Tibial artery (tissue), 4 donors: ENCODE measurements around the gene CSH2.
"Not testable (repeated sequence)": the region's sequence is repeated elsewhere in the genome, so short reads cannot be mapped to it uniquely, and the experiment has no call there.

Experiments used
- DNase-seq, 2 donors: peaks; one replicate each; pipeline ENCODE4 v3.0.0-alpha.2; 2019
- H3K27ac ChIP-seq, 2 donors: fragments of 200-600 bp; sonication (generic) in 1 of 2; 1 replicate in 1 of 2; 2 replicates in 1 of 2; pipeline ENCODE4 v1.5.1; 2018 to 2019; ENCODE audit warnings: mild to moderate bottlenecking in 1 of 2
- H3K27me3 ChIP-seq, 2 donors: fragments of 200-600 bp; sonication (generic) in 1 of 2; one replicate each; pipeline versions ENCODE4 v1.5.1 to v1.6.0; 2016 to 2019
- H3K36me3 ChIP-seq, 3 donors: fragments of 200-600 bp; sonication (generic) in 2 of 3; one replicate each; pipeline ENCODE4 v1.5.1; 2016 to 2019; ENCODE audit warnings: mild to moderate bottlenecking in 2 of 3
- H3K4me1 ChIP-seq, 4 donors: fragments of 200-600 bp; sonication (generic) in 2 of 4; 1 replicate in 3 of 4; 2 replicates in 1 of 4; pipeline ENCODE4 v1.5.1; 2016 to 2019
- H3K4me3 ChIP-seq, 2 donors: fragments of 200-600 bp; sonication (generic) in 1 of 2; 1 replicate in 1 of 2; 2 replicates in 1 of 2; pipeline ENCODE4 v1.5.1; 2018 to 2019; ENCODE audit warnings: mild to moderate bottlenecking in 2 of 2
- H3K9me3 ChIP-seq, 3 donors: fragments of 200-600 bp; sonication (generic) in 1 of 3; one replicate each; pipeline ENCODE4 v1.5.1; 2016 to 2019
- intact Hi-C: fragments of 100-400 bp; cut with DNase I; formaldehyde crosslinking; loops from one replicate; pipeline ENCODE4 v1.15.0; 2023; ENCODE audit warnings: low total_unique reads
- TF ChIP-seq, protein P1 (sequence below), 2 experiments: fragments of 200-600 bp in 1 of 2; fragments of 450-650 bp in 1 of 2; IDR thresholded peaks; one replicate each; pipeline ENCODE4 v1.5.1; 2017 to 2019; ENCODE audit warnings: antibody characterized with exemption in 2 of 2, mild to moderate bottlenecking in 1 of 2, moderate library complexity in 1 of 2

The CSH2 gene

DNA sequence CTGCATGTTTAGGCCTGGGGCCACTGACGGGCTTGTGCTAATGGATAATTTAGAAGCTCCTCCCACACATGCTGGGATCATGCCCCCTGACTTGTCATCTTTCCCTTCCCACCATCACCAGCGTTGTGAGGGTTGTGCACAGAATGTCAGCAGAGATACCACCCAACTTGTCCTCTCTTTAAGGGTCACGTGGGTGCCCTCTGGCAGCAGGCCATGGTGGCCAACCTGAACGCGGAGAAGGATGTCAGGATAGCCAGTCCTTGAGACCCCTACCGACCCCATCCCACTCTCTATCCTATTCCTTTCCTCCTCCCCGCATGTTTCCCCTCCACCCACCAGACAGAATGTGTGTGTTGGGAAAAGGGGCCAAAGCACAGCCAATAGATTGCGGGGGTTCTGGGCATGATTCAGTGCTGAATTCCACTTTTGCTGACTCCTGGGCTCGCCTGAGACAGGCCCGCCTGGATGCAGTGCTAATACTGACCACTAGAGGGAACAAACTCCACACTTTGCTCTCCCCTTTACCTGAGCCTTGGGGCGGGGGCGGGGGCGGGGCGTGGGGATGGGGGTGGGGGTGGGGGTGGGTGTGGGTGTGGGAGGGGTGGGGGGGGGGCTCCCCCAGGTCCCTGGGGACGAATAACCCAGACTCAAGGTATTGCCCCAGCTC is 8.6 kb upstream of the CSH2 start, which contains the start of gene GH2:
Gene GH2 (minus strand): TSS at position 10 of the 667 bp plus-strand sequence. CDS start 143 bp downstream, outside the sequence.
- intact Hi-C loops = no loop called here
- Histone ChIP-seq H3K36me3 (no peaks in the 10 kb centered on the region), H3K27me3 (peaks cover 0 to 19% of the 10 kb centered on the region in 2 donors), H3K4me3 (no peak within 1 kb of the TSS), H3K9me3 (no peaks in the 10 kb centered on the region), H3K27ac (no peak within 1 kb of the TSS), H3K4me1 (no peaks in the 10 kb centered on the region)
- no peak for DNase-seq
- TF ChIP-seq, protein P1, sequence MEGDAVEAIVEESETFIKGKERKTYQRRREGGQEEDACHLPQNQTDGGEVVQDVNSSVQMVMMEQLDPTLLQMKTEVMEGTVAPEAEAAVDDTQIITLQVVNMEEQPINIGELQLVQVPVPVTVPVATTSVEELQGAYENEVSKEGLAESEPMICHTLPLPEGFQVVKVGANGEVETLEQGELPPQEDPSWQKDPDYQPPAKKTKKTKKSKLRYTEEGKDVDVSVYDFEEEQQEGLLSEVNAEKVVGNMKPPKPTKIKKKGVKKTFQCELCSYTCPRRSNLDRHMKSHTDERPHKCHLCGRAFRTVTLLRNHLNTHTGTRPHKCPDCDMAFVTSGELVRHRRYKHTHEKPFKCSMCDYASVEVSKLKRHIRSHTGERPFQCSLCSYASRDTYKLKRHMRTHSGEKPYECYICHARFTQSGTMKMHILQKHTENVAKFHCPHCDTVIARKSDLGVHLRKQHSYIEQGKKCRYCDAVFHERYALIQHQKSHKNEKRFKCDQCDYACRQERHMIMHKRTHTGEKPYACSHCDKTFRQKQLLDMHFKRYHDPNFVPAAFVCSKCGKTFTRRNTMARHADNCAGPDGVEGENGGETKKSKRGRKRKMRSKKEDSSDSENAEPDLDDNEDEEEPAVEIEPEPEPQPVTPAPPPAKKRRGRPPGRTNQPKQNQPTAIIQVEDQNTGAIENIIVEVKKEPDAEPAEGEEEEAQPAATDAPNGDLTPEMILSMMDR (IDR thresholded peaks at IDR 0.05) = peak; percentile 32 to 50

DNA sequence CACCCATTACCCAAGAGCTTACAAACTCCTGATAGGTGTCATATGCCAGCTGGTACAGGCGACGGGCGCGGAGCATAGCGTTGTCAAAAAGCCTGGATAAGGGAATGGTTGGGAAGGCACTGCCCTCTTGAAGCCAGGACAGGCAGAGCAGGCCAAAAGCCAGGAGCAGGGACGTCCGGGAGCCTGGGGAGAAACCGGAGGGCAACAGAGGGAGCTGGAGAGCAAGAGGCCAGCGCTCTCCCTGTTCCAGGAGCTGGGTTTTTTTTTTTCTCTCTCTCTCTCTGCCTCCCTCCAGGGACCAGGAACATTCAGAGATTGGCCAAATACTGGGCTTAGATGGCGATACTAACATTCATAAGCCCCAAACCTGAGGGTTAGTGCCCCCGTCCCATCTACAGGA is 7.9 kb upstream of the CSH2 start:
- intact Hi-C loops, H3K4me3 ChIP-seq, H3K9me3 ChIP-seq, H3K4me1 ChIP-seq, H3K36me3 ChIP-seq, H3K27ac ChIP-seq, DNase-seq: not testable (repeated sequence)
- peaks cover 0 to 26% of the 10 kb centered on the region in 2 donors for H3K27me3 ChIP-seq

DNA sequence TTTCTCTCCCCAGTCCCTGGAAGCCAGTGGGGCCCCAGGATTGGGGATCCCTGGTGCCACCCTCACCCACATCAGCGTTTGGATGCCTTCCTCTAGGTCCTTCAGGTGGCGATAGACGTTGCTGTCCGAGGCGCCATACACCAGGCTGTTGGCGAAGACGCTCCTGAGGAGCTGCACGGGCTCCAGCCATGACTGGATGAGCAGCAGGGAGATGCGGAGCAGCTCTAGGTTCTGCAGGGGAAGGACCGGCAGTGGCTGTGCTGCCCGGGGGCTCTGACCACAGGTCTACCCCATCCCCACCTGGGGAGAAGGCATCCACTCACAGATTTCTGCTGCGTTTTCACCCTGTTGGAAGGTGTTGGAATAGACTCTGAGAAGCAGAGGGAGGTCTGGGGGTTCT is 7.2 kb upstream of the CSH2 start:
- Histone ChIP-seq H3K36me3 (no peaks in the 10 kb centered on the region), H3K9me3 (no peaks in the 10 kb centered on the region), H3K27me3 (peaks cover 0 to 26% of the 10 kb centered on the region in 2 donors), H3K27ac (no peak overlapping the region), H3K4me1 (no peaks in the 10 kb centered on the region), H3K4me3 (no peak overlapping the region)
- TF ChIP-seq, protein P1 (IDR thresholded peaks at IDR 0.05) = no peak
- intact Hi-C loops = no loop called here
- DNase-seq = no peak

DNA sequence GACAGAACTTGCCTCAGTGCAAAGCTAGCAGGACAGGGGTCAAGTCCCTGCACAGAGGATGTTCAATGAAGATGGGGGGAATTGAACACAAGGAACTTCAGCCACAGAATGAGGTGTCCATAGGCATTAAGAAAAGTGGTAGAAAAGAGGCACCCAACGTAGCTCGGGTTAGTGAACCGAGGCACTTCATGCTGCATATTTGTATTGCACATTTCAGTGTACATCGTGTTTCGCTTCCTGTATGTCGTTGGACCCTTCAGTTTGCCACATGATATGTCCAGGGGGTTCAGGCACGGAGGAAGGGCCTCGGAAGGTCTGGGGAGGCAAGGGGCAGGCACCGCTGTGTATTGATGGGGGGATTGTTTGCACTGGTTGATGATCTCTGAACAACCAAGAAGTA is 4.9 kb upstream of the CSH2 start:
- DNase-seq, H3K27ac ChIP-seq, H3K9me3 ChIP-seq, H3K36me3 ChIP-seq, H3K4me3 ChIP-seq, H3K4me1 ChIP-seq, intact Hi-C loops: not testable (repeated sequence)
- H3K27me3 ChIP-seq = peaks cover 0 to 26% of the 10 kb centered on the region in 2 donors

DNA sequence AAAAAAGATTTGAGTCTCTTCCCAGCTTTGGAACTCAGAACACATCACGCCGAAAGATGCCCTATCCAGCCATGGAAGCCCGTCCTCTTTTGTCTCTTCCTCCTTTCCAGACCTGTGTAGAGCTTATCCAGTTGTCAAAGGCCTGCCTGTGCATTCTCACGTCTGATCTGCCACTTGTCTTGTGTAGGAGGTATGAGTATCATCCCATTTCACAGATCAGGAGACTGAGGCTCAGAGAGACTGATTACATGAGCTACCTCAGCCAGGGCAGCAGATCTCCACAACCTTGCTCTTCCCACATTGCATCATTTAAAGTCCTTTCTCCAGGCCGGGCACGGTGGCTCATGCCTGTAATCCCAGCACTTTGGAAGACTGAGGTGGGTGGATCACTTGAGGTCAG is 1.2 kb upstream of the CSH2 start:
- H3K36me3 ChIP-seq, H3K4me1 ChIP-seq, intact Hi-C loops, H3K27ac ChIP-seq, H3K27me3 ChIP-seq, DNase-seq, H3K9me3 ChIP-seq, H3K4me3 ChIP-seq: not testable (repeated sequence)

DNA sequence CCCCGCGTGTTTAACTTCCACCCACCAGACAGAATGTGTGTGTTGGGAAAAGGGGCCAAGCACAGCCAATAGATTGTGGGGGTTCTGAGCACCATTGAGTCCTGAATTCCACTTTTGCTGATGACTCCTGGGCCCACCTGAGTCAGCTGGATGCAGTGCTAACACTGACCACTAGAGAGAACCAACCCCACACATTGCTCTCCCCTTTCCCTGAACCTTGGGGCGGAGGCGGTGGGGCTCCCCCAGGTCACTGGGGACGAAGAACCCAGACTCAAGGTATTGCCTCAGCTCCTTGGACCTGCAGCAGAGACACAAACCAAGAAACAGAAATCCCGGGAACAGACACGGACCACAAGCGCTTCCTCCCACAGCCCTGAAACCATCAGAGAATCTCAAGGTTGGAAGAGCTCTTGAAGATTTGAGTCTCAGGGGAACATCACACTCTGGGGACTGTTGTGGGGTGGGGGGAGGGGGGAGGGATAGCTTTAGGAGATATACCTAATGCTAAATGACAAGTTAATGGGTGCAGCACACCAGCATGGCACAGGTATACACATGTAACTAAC is 667 bp upstream of the CSH2 start:
- intact Hi-C loops, H3K27ac ChIP-seq, H3K4me1 ChIP-seq: not testable (repeated sequence)

DNA sequence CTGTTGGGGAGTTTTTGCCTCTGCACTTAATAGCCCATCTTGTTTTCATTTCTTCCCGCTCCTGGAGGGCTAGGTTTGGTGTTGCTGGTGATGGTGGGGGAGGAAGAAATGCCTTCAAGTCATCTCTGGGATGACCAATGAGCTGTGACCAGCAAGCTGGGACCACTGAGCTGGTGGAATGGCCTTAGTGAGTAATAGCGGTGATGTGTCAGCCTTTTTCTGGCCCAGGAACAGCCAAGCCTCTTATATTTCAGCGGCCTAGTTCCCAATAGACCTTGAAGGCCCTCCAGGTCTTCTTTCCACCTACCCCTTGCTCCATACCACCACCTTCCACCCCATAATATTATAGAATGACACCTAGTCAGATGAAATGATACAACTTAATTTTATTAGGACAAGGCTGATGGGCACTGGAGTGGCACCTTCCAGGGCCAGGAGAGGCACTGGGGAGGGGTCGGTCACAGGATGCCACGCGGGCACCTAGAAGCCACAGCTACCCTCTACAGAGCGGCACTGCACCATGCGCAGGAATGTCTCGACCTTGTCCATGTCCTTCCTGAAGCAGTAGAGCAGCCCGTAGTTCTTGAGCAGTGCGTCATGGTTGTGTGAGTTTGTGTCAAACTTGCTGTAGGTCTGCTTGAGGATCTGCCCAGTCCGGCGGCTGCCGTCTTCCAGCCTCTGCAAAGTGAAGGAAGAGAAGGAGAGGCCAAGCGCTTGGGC is 1.7 kb downstream of the CSH2 start:
- DNase-seq, intact Hi-C loops, H3K27ac ChIP-seq, H3K4me1 ChIP-seq, H3K36me3 ChIP-seq, H3K27me3 ChIP-seq, H3K4me3 ChIP-seq, H3K9me3 ChIP-seq: not testable (repeated sequence)

More for the DNA sequence above, 667 bp upstream of the CSH2 start:
- H3K9me3 ChIP-seq, H3K4me3 ChIP-seq, H3K27me3 ChIP-seq, DNase-seq, H3K36me3 ChIP-seq: not testable (repeated sequence)

DNA sequence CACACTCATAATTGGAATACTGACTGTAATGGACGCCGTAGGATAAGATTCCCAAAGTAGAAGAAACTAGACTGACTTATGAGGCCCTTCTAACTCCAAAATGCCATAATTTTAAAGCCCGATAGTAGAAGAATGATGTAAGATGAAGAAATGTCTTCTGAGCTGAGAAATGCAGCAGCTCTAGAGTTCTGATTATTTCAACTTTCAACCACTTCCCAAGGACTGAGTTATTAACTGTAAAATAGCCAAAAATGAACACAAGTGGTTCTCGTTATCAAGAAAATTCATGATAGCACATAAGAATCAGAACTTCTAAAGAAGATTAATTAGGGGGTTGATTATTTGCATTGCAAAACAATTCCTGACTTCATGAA is 3.2 kb downstream of the CSH2 start:
- H3K27ac ChIP-seq, H3K9me3 ChIP-seq, H3K36me3 ChIP-seq, H3K27me3 ChIP-seq, intact Hi-C loops, DNase-seq, H3K4me1 ChIP-seq, H3K4me3 ChIP-seq: not testable (repeated sequence)

DNA sequence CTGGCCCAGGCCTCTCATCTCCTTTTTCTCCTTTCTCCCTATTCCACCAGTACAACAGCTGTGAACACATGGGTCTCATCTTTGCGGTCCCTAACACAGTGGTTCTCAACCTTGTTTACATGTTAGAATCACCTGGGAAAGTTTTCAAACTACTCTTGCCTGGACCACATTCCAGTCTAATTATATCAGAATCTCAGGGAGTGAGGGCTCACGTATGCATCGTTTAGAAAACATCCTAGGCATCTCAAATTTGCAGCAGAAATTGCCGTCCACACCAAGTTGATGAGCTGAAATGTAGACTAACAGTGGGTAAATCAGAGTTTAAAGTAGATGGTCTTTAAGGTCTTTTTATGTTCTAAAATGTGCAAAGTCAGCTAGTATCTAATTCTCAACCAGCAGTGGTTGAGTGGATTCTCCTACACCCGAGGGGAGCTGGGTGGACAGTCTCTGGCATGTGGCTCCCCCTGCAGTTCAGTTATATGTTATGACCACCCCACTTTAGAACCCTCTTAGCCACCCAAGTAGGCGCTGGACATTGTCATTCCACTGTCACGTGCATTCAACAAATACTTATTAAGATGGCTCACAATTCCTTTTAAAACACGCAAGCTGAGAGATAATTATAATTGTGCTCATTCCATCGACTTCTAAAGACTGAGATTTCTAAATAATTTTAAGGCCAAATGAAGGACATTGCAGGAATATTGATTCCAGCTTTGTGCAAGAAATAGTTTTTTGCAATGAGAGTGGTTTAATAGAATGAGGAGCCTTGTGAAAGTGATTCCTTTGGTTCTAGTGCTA is 3.8 kb downstream of the CSH2 start:
- H3K27me3 ChIP-seq, DNase-seq: not testable (repeated sequence)
- intact Hi-C loops = loop anchor here (5.0 kb wide), 1 partner anchor 442 kb away; no protein-coding TSS in a partner anchor

DNA sequence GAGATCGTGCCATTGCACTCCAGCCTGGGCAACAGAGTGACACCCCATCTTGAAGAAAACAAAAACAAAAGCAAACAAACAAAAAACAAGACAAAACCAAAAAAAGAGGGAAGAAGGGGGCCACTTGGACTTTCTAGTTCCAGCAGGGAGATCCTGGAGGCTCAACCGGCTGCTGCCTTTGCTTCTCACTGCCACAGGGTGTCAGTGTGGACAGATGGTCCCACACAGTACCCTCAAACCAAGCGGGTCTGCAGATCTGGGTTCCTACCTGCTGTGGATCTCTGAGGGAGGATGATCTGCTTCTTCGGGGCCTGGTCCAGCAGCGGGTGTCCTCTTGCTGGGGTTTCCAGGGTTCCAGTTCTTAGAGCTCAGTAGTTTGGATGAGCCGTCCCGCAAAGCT is 6.9 kb downstream of the CSH2 start:
- not testable (repeated sequence) for H3K9me3 ChIP-seq, H3K36me3 ChIP-seq, H3K4me3 ChIP-seq, DNase-seq, H3K27me3 ChIP-seq, H3K4me1 ChIP-seq, H3K27ac ChIP-seq
- intact Hi-C loops = loop anchor here (5.0 kb wide), 1 partner anchor 439 kb away; no protein-coding TSS in a partner anchor

More for the DNA sequence above, 3.8 kb downstream of the CSH2 start:
- not testable (repeated sequence) for H3K36me3 ChIP-seq, H3K9me3 ChIP-seq, H3K4me1 ChIP-seq, H3K27ac ChIP-seq, H3K4me3 ChIP-seq
